SK-N-SH (cell line): ENCODE results near the gene SPRED2. TPM values are rescaled to one million over a fixed set of nuclear protein-coding genes. Genes with fewer than 3 reads are reported as not detected.

ENCODE experiments used
- CTCF ChIA-PET: fragments of 300-600, 350-600 bp; formaldehyde crosslinking; extraction: SDS; loops from one replicate; lab custom pipeline; 2021; lab: Yijun Ruan, JAX
- POLR2A ChIA-PET: fragments of 350-600 bp; sonication (Branson Sonifier 250); formaldehyde crosslinking; extraction: SDS; loops from one replicate; lab custom pipeline; 2020; ENCODE audit warnings: antibody characterized with exemption, inconsistent platforms; lab: Yijun Ruan, JAX
- DNase-seq: peaks from one replicate; pipeline ENCODE4 v3.0.0; 2012
- H2AFZ ChIP-seq: fragments of 200-600 bp; sonication (generic); 2 replicates; pipeline ENCODE4 v1.8.1; 2016; ENCODE audit warnings: antibody characterized with exemption, mild to moderate bottlenecking, low read depth
- H3F3A ChIP-seq: fragments of 200-600 bp; sonication (generic); replicated peaks from 2 replicates; pipeline ENCODE3; 2016; ENCODE audit warnings: antibody characterized with exemption, mild to moderate bottlenecking; ENCODE audit not compliant: insufficient read depth
- H3K27ac ChIP-seq, 2 experiments: fragments of 200-500 bp in 1 of 2; fragments of 200-600 bp in 1 of 2; sonication (Bioruptor generic) in 1 of 2; sonication (generic), shearing (Covaris generic) in 1 of 2; 2 replicates each; pipeline versions ENCODE4 v1.5.1 to v1.6.1; 2014 to 2016; ENCODE audit warnings: low read depth in 2 of 2, inconsistent platforms in 1 of 2, low read length in 1 of 2, mild to moderate bottlenecking in 1 of 2, mixed read lengths in 1 of 2
- H3K27me3 ChIP-seq: fragments of 200-600 bp; sonication (generic), shearing (Covaris generic); 2 replicates; pipeline ENCODE4 v1.6.1; 2016; ENCODE audit warnings: mixed run types; ENCODE audit not compliant: insufficient read depth
- H3K36me3 ChIP-seq, 2 experiments: fragments of 200-500 bp in 1 of 2; fragments of 200-600 bp in 1 of 2; sonication (Bioruptor generic) in 1 of 2; sonication (generic) in 1 of 2; replicated peaks in 1 of 2; 2 replicates each; pipeline versions ENCODE3 to v1.5.1; 2014 to 2016; ENCODE audit warnings: low read length in 1 of 2, mild to moderate bottlenecking in 1 of 2; ENCODE audit not compliant: insufficient read depth in 2 of 2, control insufficient read depth in 1 of 2
- H3K4me1 ChIP-seq, 2 experiments: fragments of 200-500 bp in 1 of 2; fragments of 200-600 bp in 1 of 2; sonication (Bioruptor generic) in 1 of 2; sonication (generic), shearing (Covaris generic) in 1 of 2; 2 replicates each; pipeline versions ENCODE4 v1.5.1 to v1.6.1; 2014 to 2016; ENCODE audit warnings: low read depth in 1 of 2, low read length in 1 of 2, mixed run types in 1 of 2; ENCODE audit not compliant: insufficient read depth in 2 of 2, control insufficient read depth in 1 of 2
- H3K4me2 ChIP-seq: fragments of 200-600 bp; sonication (generic), shearing (Covaris generic); 2 replicates; pipeline ENCODE4 v1.6.1; 2017; ENCODE audit warnings: mixed run types
- H3K4me3 ChIP-seq, 2 experiments: fragments of 200-500 bp in 1 of 2; fragments of 200-600 bp in 1 of 2; sonication (Bioruptor generic) in 1 of 2; sonication (generic), shearing (Covaris generic) in 1 of 2; 2 replicates each; pipeline versions ENCODE4 v1.5.1 to v1.8.1; 2014 to 2016; ENCODE audit warnings: low read depth in 2 of 2, inconsistent platforms in 1 of 2, low read length in 1 of 2, mild to moderate bottlenecking in 1 of 2, mixed read lengths in 1 of 2, moderate library complexity in 1 of 2
- H3K79me2 ChIP-seq: fragments of 200-600 bp; sonication (generic); 2 replicates; pipeline ENCODE4 v1.8.1; 2017; ENCODE audit warnings: mild to moderate bottlenecking; ENCODE audit not compliant: insufficient read depth
- H3K9ac ChIP-seq: fragments of 200-600 bp; sonication (generic); 2 replicates; pipeline ENCODE4 v1.6.1; 2017; ENCODE audit warnings: mixed run types
- H3K9me2 ChIP-seq: fragments of 200-600 bp; sonication (generic); 2 replicates; pipeline ENCODE4 v1.6.1; 2017; ENCODE audit warnings: mixed run types
- H3K9me3 ChIP-seq: fragments of 200-600 bp; sonication (generic); 2 replicates; pipeline ENCODE4 v1.6.1; 2017; ENCODE audit warnings: mixed run types, mild to moderate bottlenecking, moderate library complexity
- H4K20me1 ChIP-seq: fragments of 200-600 bp; sonication (generic); 2 replicates; pipeline ENCODE4 v1.6.1; 2017; ENCODE audit warnings: mild to moderate bottlenecking, mixed run types; ENCODE audit not compliant: insufficient read depth
- ELF1 ChIP-seq: IDR thresholded peaks from 2 replicates; pipeline ENCODE4 v1.4.0; 2012
- FOXJ3 ChIP-seq: sonication (generic); formaldehyde crosslinking; IDR thresholded peaks from 2 replicates; pipeline ENCODE4 v1.5.1; 2020; ENCODE audit warnings: mild to moderate bottlenecking, missing genetic modification reagents
- FOXM1 ChIP-seq: IDR thresholded peaks from 2 replicates; pipeline ENCODE4 v1.4.0; 2012; ENCODE audit warnings: low read depth, mild to moderate bottlenecking
- GABPA ChIP-seq: IDR thresholded peaks from 2 replicates; pipeline ENCODE4 v1.4.0; 2012; ENCODE audit warnings: low read depth, mild to moderate bottlenecking
- GATA2 ChIP-seq: sonication (generic); formaldehyde crosslinking; IDR thresholded peaks from 2 replicates; pipeline ENCODE4 v1.5.0; 2020; ENCODE audit warnings: mild to moderate bottlenecking, missing genetic modification reagents
- JUND ChIP-seq: IDR thresholded peaks from 2 replicates; pipeline ENCODE4 v1.4.0; 2012
- NRF1 ChIP-seq: IDR thresholded peaks from 2 replicates; pipeline ENCODE4 v1.6.1; 2012; ENCODE audit warnings: low read depth, mild to moderate bottlenecking, low read length
- PBX3 ChIP-seq: IDR thresholded peaks from 2 replicates; pipeline ENCODE4; 2012
- RCOR1 ChIP-seq: fragments of 150-350 bp; IDR thresholded peaks from 2 replicates; pipeline ENCODE4 v1.6.1; 2017; ENCODE audit warnings: antibody characterized with exemption, low read length
- TAF1 ChIP-seq: IDR thresholded peaks from 2 replicates; pipeline ENCODE4 v1.6.1; 2012; ENCODE audit warnings: low read depth, mild to moderate bottlenecking, low read length, moderate library complexity, borderline replicate concordance
- TEAD4 ChIP-seq: IDR thresholded peaks from 2 replicates; pipeline ENCODE4 v1.4.0; 2012; ENCODE audit warnings: mild to moderate bottlenecking, borderline replicate concordance; ENCODE audit not compliant: insufficient read depth
- USF1 ChIP-seq: IDR thresholded peaks from 2 replicates; pipeline ENCODE4 v1.4.0; 2012; ENCODE audit warnings: low read depth, borderline replicate concordance
- WGBS: methylation state at CpG from one replicate; pipeline ENCODE4 v1.1.6; 2017; ENCODE audit warnings: low lambda C conversion rate; 5-methylcytosine and 5-hydroxymethylcytosine counted together
- polyA plus RNA-seq, 3 experiments: library from polyadenylated mRNA; depleted of rRNA; stranded (reverse); fragments of >200 nt; gene quantifications; 2 replicates each; pipeline ENCODE4 v1.2.3, GENCODE V29; 2012

SPRED2 gene
- polyA plus RNA-seq, 1 of the 3 experiments (the other 2 are of a cell fraction): 21.9 TPM

GRCh38 chr2:65380255-65380654, 52.1 kb downstream of the SPRED2 start:
- Histone ChIP-seq H3K9me2 (no peaks in the 10 kb centered on the region), H3K36me3 (peaks cover 0 to 11% of the 10 kb centered on the region in 2 experiments), H3K79me2 (peaks cover 90% of the 10 kb centered on the region), H3K4me3 (no peak overlapping the region), H3K4me2 (no peak overlapping the region), H4K20me1 (peaks cover 74% of the 10 kb centered on the region), H3K9me3 (no peaks in the 10 kb centered on the region), H3K27ac (no peak overlapping the region), H3K27me3 (no peaks in the 10 kb centered on the region), H3K9ac (no peak overlapping the region), H3K4me1 (peaks cover 28 to 34% of the 10 kb centered on the region in 2 experiments; a peak in 3 of 4 replicates), H2AFZ (no peak overlapping the region), H3F3A (peaks cover 20% of the 10 kb centered on the region)
- peak; percentile 48 for TF ChIP-seq PBX3
- no peak for TF ChIP-seq TEAD4
- no peak for DNase-seq
- ChIA-PET POLR2A (no interaction called here), CTCF (no interaction called here)
- WGBS: 70% methylated on average over 5 of the region's 5 CpGs

- POLR2A ChIA-PET: no interaction called here
- WGBS: 92% methylated on average over 2 of the region's 3 CpGs
- no peak overlapping the region for H3K4me2 ChIP-seq
- no peak overlapping the region for H3K9ac ChIP-seq
- H3F3A ChIP-seq: peaks cover 20% of the 10 kb centered on the region
- peaks cover 28 to 38% of the 10 kb centered on the region in 2 experiments; a peak in 3 of 4 replicates for H3K4me1 ChIP-seq
- H3K79me2 ChIP-seq: peaks cover 90% of the 10 kb centered on the region
- no peaks in the 10 kb centered on the region for H3K9me2 ChIP-seq
- H2AFZ ChIP-seq: no peak overlapping the region
- CTCF ChIA-PET: no interaction called here
- H3K36me3 ChIP-seq: peaks cover 0 to 11% of the 10 kb centered on the region in 2 experiments
- no peak for DNase-seq
- H3K9me3 ChIP-seq: no peaks in the 10 kb centered on the region
- no peak overlapping the region for H3K27ac ChIP-seq
- TF ChIP-seq FOXM1: no peak
- TF ChIP-seq ELF1: no peak
- no peak for TF ChIP-seq GABPA
- no peak for TF ChIP-seq NRF1
- no peak for TF ChIP-seq FOXJ3
- no peak for TF ChIP-seq GATA2 (CRISPR knock-in tag)
- TF ChIP-seq, all 33 proteins: peak for 0
- Histone ChIP-seq H3K27me3 (no peaks in the 10 kb centered on the region), H4K20me1 (peaks cover 73% of the 10 kb centered on the region), H3K4me3 (no peak overlapping the region)
These were observed 52.7 kb downstream of the SPRED2 start for GRCh38 chr2:65379721-65380171.

GRCh38 chr2:65379223-65379622, 53.2 kb downstream of the SPRED2 start:
- DNase-seq: no peak
- Histone ChIP-seq H3K9me3 (no peaks in the 10 kb centered on the region), H3K9ac (no peak overlapping the region), H4K20me1 (peaks cover 74% of the 10 kb centered on the region), H3K4me3 (no peak overlapping the region), H3K9me2 (no peaks in the 10 kb centered on the region), H3K4me1 (peaks cover 28 to 40% of the 10 kb centered on the region in 2 experiments; a peak in 3 of 4 replicates), H3F3A (peaks cover 20% of the 10 kb centered on the region), H3K27ac (no peak overlapping the region), H2AFZ (no peak overlapping the region), H3K4me2 (no peak overlapping the region), H3K36me3 (peaks cover 0 to 11% of the 10 kb centered on the region in 2 experiments), H3K79me2 (peaks cover 92% of the 10 kb centered on the region), H3K27me3 (no peaks in the 10 kb centered on the region)
- ChIA-PET POLR2A (no interaction called here), CTCF (interaction anchor here (1.2 kb wide), 1 partner anchor 11 kb away, joined by 4 read pairs; no protein-coding TSS in a partner anchor)
- 100% methylated on average over 2 of the region's 2 CpGs for WGBS
- TF ChIP-seq FOXM1: no peak
- no peak for TF ChIP-seq NRF1
- TF ChIP-seq USF1: no peak
- no peak for TF ChIP-seq GABPA
- TF ChIP-seq JUND: no peak
- no peak for TF ChIP-seq TAF1
- TF ChIP-seq RCOR1: no peak
